ENCODE results near the gene IGFBP4. TPM values are rescaled to one million over a fixed set of nuclear protein-coding genes. Genes with fewer than 3 reads are reported as not detected.
A peak's percentile ranks its signal among the peaks of the same experiment; 100 is the strongest.

The IGFBP4 gene
- polyA plus RNA-seq, 1 of the 3 experiments (the other 2 are of a cell fraction): 128 TPM

- TF ChIP-seq PBX3 (IDR thresholded peaks at IDR 0.05) (peak; percentile 72; the same call in 1 of the 2 replicates), EZH2phosphoT487 (IDR thresholded peaks at IDR 0.05; ENCODE audit: borderline replicate concordance, low read depth) (no peak), CHD2 (IDR thresholded peaks at IDR 0.05; ENCODE audit: low read length, partially characterized antibody) (no peak), RXRA (IDR thresholded peaks at IDR 0.05; ENCODE audit: borderline replicate concordance, low read depth) (peak; percentile 75; the same call in 1 of the 2 replicates), MAX (IDR thresholded peaks at IDR 0.05; ENCODE audit: low read depth) (peak; percentile 64)
These were observed 42.7 kb downstream of the IGFBP4 start (continued) for GRCh38 chr17:40485851-40486521.

GRCh38 chr17:40486522-40487370, 43.5 kb downstream of the IGFBP4 start:
- CTCF ChIA-PET: interaction anchor here (0.9 to 5.1 kb wide), 4 partner anchors 10 to 190 kb away, joined by 3 to 30 read pairs (median 9); no protein-coding TSS in a partner anchor
- WGBS (ENCODE audit: low lambda C conversion rate): 63% methylated on average over 11 of the region's 12 CpGs
- no peak for DNase-seq
- peaks cover 26% of the 10 kb centered on the region for H3F3A ChIP-seq (replicated peaks; ENCODE audit: insufficient read depth)
- peaks cover 28 to 37% of the 10 kb centered on the region in 2 experiments for H3K4me1 ChIP-seq (ENCODE audit: control insufficient read depth in 1 of 2, insufficient read depth in 2 of 2, low read depth in 1 of 2, low read length in 1 of 2)
- no peak overlapping the region for H3K4me3 ChIP-seq (ENCODE audit: low read depth in 2 of 2, low read length in 1 of 2)
- no peak overlapping the region for H2AFZ ChIP-seq (ENCODE audit: low read depth)
- H3K9me3 ChIP-seq: no peaks in the 10 kb centered on the region
- POLR2A ChIA-PET: no interaction called here
- no peaks in the 10 kb centered on the region for H3K27me3 ChIP-seq (ENCODE audit: insufficient read depth)
- H3K9me2 ChIP-seq: no peaks in the 10 kb centered on the region
- no peaks in the 10 kb centered on the region for H4K20me1 ChIP-seq (ENCODE audit: insufficient read depth)
- peak overlapping the region; percentile 71; the same call in 1 of the 2 replicates for H3K9ac ChIP-seq
- H3K27ac ChIP-seq (ENCODE audit: low read depth in 2 of 2, low read length in 1 of 2): peak overlapping the region; percentile 56 to 94; a peak in 3 of 4 replicates
- no peaks in the 10 kb centered on the region for H3K36me3 ChIP-seq (replicated peaks in 1 of 2; ENCODE audit: control insufficient read depth in 1 of 2, insufficient read depth in 2 of 2, low read length in 1 of 2)
- TF ChIP-seq NFIC (IDR thresholded peaks at IDR 0.05; ENCODE audit: borderline replicate concordance) (peak; percentile 87), JUND (IDR thresholded peaks at IDR 0.05) (no peak)
- H3K4me2 ChIP-seq: peak overlapping the region; percentile 74
- no peaks in the 10 kb centered on the region for H3K79me2 ChIP-seq (ENCODE audit: insufficient read depth)

DNA sequence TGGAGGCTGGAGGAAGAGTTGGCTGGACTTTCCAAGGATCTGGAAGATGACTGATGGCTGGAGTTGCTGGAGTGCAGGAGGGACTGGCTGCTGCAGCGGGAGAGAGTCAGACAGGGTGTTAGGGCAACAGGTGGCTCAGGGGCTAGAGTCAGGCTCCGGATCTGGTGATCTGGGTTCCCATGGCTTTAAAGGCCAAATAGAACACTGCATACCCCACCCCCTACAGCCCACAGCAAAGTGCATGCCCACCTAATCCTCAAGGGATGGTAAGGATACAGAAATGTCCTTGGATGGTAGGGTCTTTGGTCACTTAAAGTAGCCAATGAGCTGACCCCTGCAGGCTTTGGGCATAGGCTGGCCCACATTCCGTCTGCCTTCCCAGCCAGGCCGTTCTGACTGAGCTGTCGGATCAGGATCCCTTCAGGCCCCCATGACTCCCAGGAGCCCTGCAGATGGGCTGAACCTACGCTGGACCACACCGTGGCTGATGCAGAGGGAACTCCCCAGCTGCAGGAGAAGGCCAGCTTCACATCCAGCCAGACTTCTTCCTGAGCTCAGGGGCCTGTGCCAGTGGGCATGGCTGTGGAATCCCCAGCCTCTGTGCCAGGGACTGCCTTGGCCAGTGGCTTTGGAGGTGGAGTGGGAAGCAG, 44.2 kb downstream of the IGFBP4 start:
- Histone ChIP-seq H2AFZ (ENCODE audit: low read depth) (no peak overlapping the region), H3K9me3 (no peaks in the 10 kb centered on the region), H4K20me1 (ENCODE audit: insufficient read depth) (no peaks in the 10 kb centered on the region), H3K4me3 (ENCODE audit: low read depth in 2 of 2, low read length in 1 of 2) (no peak overlapping the region), H3K9ac (no peak overlapping the region), H3K4me2 (no peak overlapping the region), H3K9me2 (no peaks in the 10 kb centered on the region), H3F3A (replicated peaks; ENCODE audit: insufficient read depth) (peaks cover 26% of the 10 kb centered on the region), H3K36me3 (replicated peaks in 1 of 2; ENCODE audit: control insufficient read depth in 1 of 2, insufficient read depth in 2 of 2, low read length in 1 of 2) (no peaks in the 10 kb centered on the region), H3K27ac (ENCODE audit: low read depth in 2 of 2, low read length in 1 of 2) (peak overlapping the region in 1 of 2 experiments; percentile 94; a peak in 2 of 4 replicates), H3K79me2 (ENCODE audit: insufficient read depth) (no peaks in the 10 kb centered on the region), H3K4me1 (ENCODE audit: control insufficient read depth in 1 of 2, insufficient read depth in 2 of 2, low read depth in 1 of 2, low read length in 1 of 2) (peaks cover 28 to 37% of the 10 kb centered on the region in 2 experiments), H3K27me3 (ENCODE audit: insufficient read depth) (no peaks in the 10 kb centered on the region)
- CTCF ChIA-PET: interaction anchor here (0.8 to 5.1 kb wide), 10 partner anchors 10 to 191 kb away, joined by 3 to 30 read pairs (median 4); no protein-coding TSS in a partner anchor
- DNase-seq: no peak
- POLR2A ChIA-PET: no interaction called here
- WGBS (ENCODE audit: low lambda C conversion rate): 86% methylated on average over 4 of the region's 7 CpGs
- no peak for TF ChIP-seq EZH2phosphoT487 (IDR thresholded peaks at IDR 0.05; ENCODE audit: borderline replicate concordance, low read depth)
- no peak for TF ChIP-seq RAD21 (IDR thresholded peaks at IDR 0.05; ENCODE audit: low read length)
- TF ChIP-seq SIN3A (IDR thresholded peaks at IDR 0.05; ENCODE audit: borderline replicate concordance, low read depth, low read length): no peak
- TF ChIP-seq TEAD4 (IDR thresholded peaks at IDR 0.05; ENCODE audit: borderline replicate concordance, insufficient read depth): no peak
- no peak for TF ChIP-seq REST (IDR thresholded peaks at IDR 0.05; ENCODE audit: low read depth, low read length)
- no peak for TF ChIP-seq NRF1 (IDR thresholded peaks at IDR 0.05; ENCODE audit: low read depth, low read length)
- no peak for TF ChIP-seq GATA2 (CRISPR knock-in tag; IDR thresholded peaks at IDR 0.05)
- TF ChIP-seq PBX3 (IDR thresholded peaks at IDR 0.05): no peak
- TF ChIP-seq TAF1 (IDR thresholded peaks at IDR 0.05; ENCODE audit: borderline replicate concordance, low read depth, low read length): no peak
- TF ChIP-seq GABPA (IDR thresholded peaks at IDR 0.05; ENCODE audit: low read depth): no peak
